ENCODE measurements around the gene RBM15B. TPM values are rescaled to one million over a fixed set of nuclear protein-coding genes. Genes with fewer than 3 reads are reported as not detected.
A peak's percentile ranks its signal among the peaks of the same experiment; 100 is the strongest.

RBM15B gene
- total RNA-seq, 2 experiments from 2014 or later: 29.1 to 29.2 TPM

DNA sequence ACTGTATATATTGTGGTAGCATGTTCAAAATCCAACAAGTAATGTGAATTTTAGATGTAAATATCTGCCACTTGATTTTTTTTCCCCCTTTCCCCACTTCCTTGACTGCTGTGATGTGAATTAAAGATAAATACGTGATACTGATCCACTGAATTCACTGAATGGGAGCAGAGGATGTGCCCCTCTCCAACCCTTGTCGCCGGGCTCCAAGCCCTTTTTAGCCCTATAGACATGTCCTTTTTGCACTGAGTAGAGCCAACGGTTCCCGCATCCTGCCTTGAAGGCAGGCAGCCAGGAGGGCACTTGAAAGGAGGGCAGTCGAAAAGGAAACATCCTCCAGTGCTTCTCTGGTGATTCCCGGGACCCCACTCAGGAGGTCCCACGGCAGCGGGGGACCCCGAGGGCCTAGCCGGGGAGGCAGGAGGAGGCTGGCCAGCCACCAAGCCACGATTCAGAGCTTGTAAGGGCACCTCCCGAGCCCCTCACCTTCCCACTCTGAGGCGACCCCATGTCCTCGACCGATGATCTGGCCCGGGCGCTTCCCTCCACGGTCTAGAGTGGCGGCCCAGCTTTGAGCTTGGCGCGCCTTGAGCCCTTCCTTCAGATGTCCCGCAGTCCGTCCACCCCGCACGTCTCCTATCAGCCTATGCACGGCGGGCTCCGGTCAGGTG is 6.9 kb upstream of the RBM15B start:
- intact Hi-C loops (cut with DNase I, micrococcal nuclease): loop anchor here (2.0 to 10.0 kb wide), 5 partner anchors 117 to 815 kb away; partner anchors contain the start of genes DCAF1 (in 1 of the 2), HEMK1 (in 1 of the 2), MAPKAPK3 (in 1 of the 2) and PARP3 (in 1 of the 2)
- H3K9me3 ChIP-seq (ENCODE audit: control insufficient read depth in 1 of 2, insufficient read depth in 1 of 2, low read length in 2 of 2): no peaks in the 10 kb centered on the region
- TF ChIP-seq, protein P1, sequence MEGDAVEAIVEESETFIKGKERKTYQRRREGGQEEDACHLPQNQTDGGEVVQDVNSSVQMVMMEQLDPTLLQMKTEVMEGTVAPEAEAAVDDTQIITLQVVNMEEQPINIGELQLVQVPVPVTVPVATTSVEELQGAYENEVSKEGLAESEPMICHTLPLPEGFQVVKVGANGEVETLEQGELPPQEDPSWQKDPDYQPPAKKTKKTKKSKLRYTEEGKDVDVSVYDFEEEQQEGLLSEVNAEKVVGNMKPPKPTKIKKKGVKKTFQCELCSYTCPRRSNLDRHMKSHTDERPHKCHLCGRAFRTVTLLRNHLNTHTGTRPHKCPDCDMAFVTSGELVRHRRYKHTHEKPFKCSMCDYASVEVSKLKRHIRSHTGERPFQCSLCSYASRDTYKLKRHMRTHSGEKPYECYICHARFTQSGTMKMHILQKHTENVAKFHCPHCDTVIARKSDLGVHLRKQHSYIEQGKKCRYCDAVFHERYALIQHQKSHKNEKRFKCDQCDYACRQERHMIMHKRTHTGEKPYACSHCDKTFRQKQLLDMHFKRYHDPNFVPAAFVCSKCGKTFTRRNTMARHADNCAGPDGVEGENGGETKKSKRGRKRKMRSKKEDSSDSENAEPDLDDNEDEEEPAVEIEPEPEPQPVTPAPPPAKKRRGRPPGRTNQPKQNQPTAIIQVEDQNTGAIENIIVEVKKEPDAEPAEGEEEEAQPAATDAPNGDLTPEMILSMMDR (IDR thresholded peaks at IDR 0.05): no peak
- ATAC-seq (ENCODE audit: poor library complexity): no peak
- ChIA-PET POLR2A (interaction anchor here (0.8 to 3.9 kb wide), 18 partner anchors 7 to 1056 kb away, joined by 3 to 29 read pairs (median 5); partner anchors contain the start of genes CISH, DCAF1, HEMK1 and MAPKAPK3), CTCF (interaction anchor here (1.0 to 4.9 kb wide), 2 partner anchors 118 to 768 kb away, joined by 3 to 19 read pairs; partner anchors contain the start of gene MAPKAPK3)
- Mint-ChIP-seq H3K27me3 (no peaks in the 10 kb centered on the region), H3K9me3 (no peaks in the 10 kb centered on the region), H3K27ac (peak overlapping the region; percentile 99), H3K36me3 (ENCODE audit: low read depth) (peaks cover 43% of the 10 kb centered on the region), H3K4me1 (ENCODE audit: low read depth) (peaks cover 52% of the 10 kb centered on the region), H3K4me3 (peak overlapping the region; percentile 90)
- DNase-seq: peak in 3 of 14 experiments; percentile 17 to 37 (median 23)
- H3K27ac ChIP-seq (ENCODE audit: low read depth in 1 of 2, low read length in 2 of 2): peak overlapping the region; percentile 84 to 96
- H3K36me3 ChIP-seq (ENCODE audit: insufficient read depth, low read length): peaks cover 22% of the 10 kb centered on the region
- peak overlapping the region; percentile 99 for H3K4me3 ChIP-seq (ENCODE audit: low read length)
- peaks cover 44% of the 10 kb centered on the region for H3K4me1 ChIP-seq (ENCODE audit: insufficient read depth, low read length)
- no peaks in the 10 kb centered on the region for H3K27me3 ChIP-seq (ENCODE audit: control insufficient read depth in 1 of 2, insufficient read depth in 2 of 2, low read length in 2 of 2)

DNA sequence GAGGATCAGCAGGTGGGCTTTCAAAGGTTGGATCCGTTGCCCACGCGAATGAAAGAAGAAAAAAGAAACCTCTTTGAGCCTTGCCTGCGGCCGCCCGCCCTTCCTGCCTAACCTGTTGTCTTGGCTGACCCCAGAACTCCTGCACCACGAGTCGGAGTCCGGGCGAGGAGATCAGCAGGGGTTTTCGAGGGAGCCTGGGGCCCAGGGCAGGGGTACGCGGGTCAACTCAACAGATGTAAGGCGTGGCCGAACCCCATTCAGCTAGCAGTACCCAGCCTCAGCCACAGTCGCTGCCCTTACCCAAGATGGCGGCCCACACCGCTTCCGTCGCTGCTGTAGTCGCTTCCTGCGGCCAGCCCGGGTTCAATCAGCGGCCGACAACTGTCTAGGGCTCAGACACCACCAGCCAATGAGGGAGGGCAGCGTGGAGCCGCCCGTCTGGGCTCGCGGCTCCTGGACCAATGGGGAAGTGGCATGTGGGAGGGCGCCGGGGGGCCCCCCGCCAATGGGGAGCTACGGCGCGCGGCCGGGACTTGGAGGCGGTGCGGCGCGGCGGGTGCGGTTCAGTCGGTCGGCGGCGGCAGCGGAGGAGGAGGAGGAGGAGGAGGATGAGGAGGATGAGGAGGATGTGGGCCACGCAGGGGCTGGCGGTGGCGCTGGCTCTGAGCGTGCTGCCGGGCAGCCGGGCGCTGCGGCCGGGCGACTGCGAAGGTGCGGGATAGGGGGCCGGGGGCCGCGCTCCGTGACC is 6.2 kb upstream of the RBM15B start, which contains the start of gene MANF:
Gene MANF (plus strand): TSS at position 566 of the 748 bp plus-strand sequence. CDS start 52 bp downstream, at position 618.
- Mint-ChIP-seq H3K4me3 (peak within 1 kb of the TSS; percentile 99), H3K27ac (peak within 1 kb of the TSS; percentile 99), H3K27me3 (no peaks in the 10 kb centered on the region), H3K4me1 (ENCODE audit: low read depth) (peaks cover 55% of the 10 kb centered on the region), H3K36me3 (ENCODE audit: low read depth) (peaks cover 48% of the 10 kb centered on the region), H3K9me3 (no peaks in the 10 kb centered on the region)
- ChIA-PET POLR2A (interaction anchor here (0.5 to 3.9 kb wide), 31 partner anchors 8 to 1057 kb away, joined by 3 to 29 read pairs (median 4); partner anchors contain the start of genes CISH, CYB561D2, DCAF1 and DOCK3), CTCF (interaction anchor here (0.7 to 4.9 kb wide), 3 partner anchors 13 to 769 kb away, joined by 3 to 19 read pairs (median 3); partner anchors contain the start of gene MAPKAPK3)
- Histone ChIP-seq H3K27ac (ENCODE audit: low read depth in 1 of 2, low read length in 2 of 2) (peak within 1 kb of the TSS; percentile 84 to 96), H3K4me1 (ENCODE audit: insufficient read depth, low read length) (peaks cover 47% of the 10 kb centered on the region), H3K4me3 (ENCODE audit: low read length) (peak within 1 kb of the TSS; percentile 99), H3K9me3 (ENCODE audit: control insufficient read depth in 1 of 2, insufficient read depth in 1 of 2, low read length in 2 of 2) (no peaks in the 10 kb centered on the region), H3K27me3 (ENCODE audit: control insufficient read depth in 1 of 2, insufficient read depth in 2 of 2, low read length in 2 of 2) (no peaks in the 10 kb centered on the region), H3K36me3 (ENCODE audit: insufficient read depth, low read length) (peaks cover 26% of the 10 kb centered on the region)
- intact Hi-C loops (cut with DNase I, micrococcal nuclease): loop anchor here (1.0 to 10.0 kb wide), 12 partner anchors 116 to 1018 kb away; partner anchors contain the start of genes HEMK1 (in 2 of the 2), MAPKAPK3 (in 2 of the 2), C3orf18 (in 1 of the 2) and DCAF1 (in 1 of the 2)
- peak; percentile 93 to 99 (median 95) for DNase-seq
- TF ChIP-seq, protein P1 (IDR thresholded peaks at IDR 0.05): no peak
- peak; percentile 95 for ATAC-seq (ENCODE audit: poor library complexity)

DNA sequence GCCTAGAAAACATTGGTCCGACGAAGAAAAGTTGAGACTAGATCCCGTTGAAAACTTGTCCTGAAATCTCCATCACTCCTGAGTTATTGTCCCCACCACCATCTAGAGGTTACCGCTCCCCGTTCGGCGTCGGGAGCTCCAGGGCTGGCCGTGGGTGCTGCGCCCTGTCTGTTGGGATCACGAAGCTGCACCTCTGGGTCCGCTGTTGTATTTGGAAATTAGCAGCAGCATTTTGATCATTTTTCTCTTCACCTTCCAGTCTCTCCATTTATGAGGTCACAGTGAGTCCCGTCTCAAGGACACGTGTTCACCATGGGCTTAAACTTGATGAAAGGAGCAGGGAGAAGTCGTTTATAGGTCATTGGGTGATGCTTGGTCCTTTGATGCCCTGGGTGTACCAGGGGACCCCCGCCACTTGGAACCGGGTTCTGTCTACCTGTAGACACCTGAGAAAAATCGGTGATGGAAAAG is 5.4 kb upstream of the RBM15B start:
- Mint-ChIP-seq H3K27me3 (no peaks in the 10 kb centered on the region), H3K4me1 (ENCODE audit: low read depth) (peaks cover 59% of the 10 kb centered on the region), H3K9me3 (no peaks in the 10 kb centered on the region), H3K36me3 (ENCODE audit: low read depth) (peaks cover 48% of the 10 kb centered on the region), H3K27ac (peak overlapping the region; percentile 99), H3K4me3 (peak overlapping the region; percentile 99)
- H3K9me3 ChIP-seq (ENCODE audit: control insufficient read depth in 1 of 2, insufficient read depth in 1 of 2, low read length in 2 of 2): no peaks in the 10 kb centered on the region
- POLR2A ChIA-PET: interaction anchor here (0.6 to 3.9 kb wide), 26 partner anchors 9 to 1058 kb away, joined by 3 to 29 read pairs (median 5); partner anchors contain the start of genes CYB561D2, DCAF1, DOCK3 and HEMK1
- TF ChIP-seq, protein P1 (IDR thresholded peaks at IDR 0.05): no peak
- H3K36me3 ChIP-seq (ENCODE audit: insufficient read depth, low read length): peaks cover 26% of the 10 kb centered on the region
- peaks cover 54% of the 10 kb centered on the region for H3K4me1 ChIP-seq (ENCODE audit: insufficient read depth, low read length)
- H3K27me3 ChIP-seq (ENCODE audit: control insufficient read depth in 1 of 2, insufficient read depth in 2 of 2, low read length in 2 of 2): no peaks in the 10 kb centered on the region
- H3K4me3 ChIP-seq (ENCODE audit: low read length): peak overlapping the region; percentile 99
- intact Hi-C loops (cut with DNase I, micrococcal nuclease): loop anchor here (1.0 to 10.0 kb wide), 11 partner anchors 115 to 1018 kb away; partner anchors contain the start of genes HEMK1 (in 2 of the 2), MAPKAPK3 (in 2 of the 2), C3orf18 (in 1 of the 2) and DCAF1 (in 1 of the 2)
- DNase-seq (peak in 1 of 14 experiments; percentile 32), ATAC-seq (ENCODE audit: poor library complexity) (no peak)
- H3K27ac ChIP-seq (ENCODE audit: low read depth in 1 of 2, low read length in 2 of 2): peak overlapping the region; percentile 73 to 77
- CTCF ChIA-PET: interaction anchor here (4.9 kb wide), 1 partner anchor 770 kb away, joined by 19 read pairs; the partner anchor contains the start of gene MAPKAPK3

Measured in CD4-positive, alpha-beta T cell (primary cell).